ENCODE results near the gene LECT2. TPM values are rescaled to one million over a fixed set of nuclear protein-coding genes. Genes with fewer than 3 reads are reported as not detected.

Gene LECT2
- total and polyA plus RNA-seq, 10 of the 15 experiments (the other 5 are each of a cell fraction or from before 2014, with no cell fraction given) = not detected

DNA sequence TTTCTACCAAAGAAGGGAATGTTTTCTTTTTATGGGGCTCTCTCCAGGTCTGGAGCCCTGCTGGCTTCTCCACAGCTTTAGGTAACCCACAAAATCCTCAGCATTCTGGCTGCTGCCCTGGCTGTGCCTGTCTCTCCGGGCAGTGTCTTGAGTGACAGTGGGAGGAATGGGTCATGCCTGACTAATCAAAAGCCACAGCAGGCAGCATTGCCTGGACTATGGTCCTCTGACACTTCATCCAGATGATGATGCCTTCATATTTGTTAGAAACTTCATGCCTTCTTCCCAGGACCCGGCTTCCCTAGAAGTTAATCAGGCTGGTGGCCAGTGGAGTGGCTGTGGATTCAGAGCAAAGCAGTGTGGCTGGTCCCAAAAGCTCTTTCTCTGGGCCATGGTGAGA lies 41.8 kb upstream of the LECT2 start:
- H3K4me3 ChIP-seq = no peak overlapping the region
- no peaks in the 10 kb centered on the region for H4K20me1 ChIP-seq (ENCODE audit: control insufficient read depth, insufficient read depth)
- RAD21 ChIA-PET (ENCODE audit: unreplicated experiment) = no interaction called here

DNA sequence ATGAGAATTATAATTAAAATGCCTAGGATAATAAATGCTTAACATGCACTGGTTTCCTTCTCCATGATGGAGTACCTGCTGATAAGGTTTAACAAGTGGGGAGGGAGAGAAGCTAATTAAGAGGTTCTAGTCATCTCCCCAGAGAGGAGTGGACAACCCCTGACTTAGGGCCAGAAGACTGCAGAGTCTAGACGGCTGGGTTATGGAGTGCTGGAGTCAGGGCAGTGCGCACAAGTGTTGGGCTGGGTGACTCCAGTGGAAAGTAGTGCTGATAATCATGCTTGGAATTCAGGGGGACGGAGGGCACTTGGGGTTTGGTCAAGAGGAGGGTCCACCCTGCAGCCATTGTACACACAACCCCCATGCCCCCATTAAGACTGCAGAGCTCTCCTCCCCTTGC lies 41.2 kb upstream of the LECT2 start:
- H3K79me2 ChIP-seq (ENCODE audit: control insufficient read depth, insufficient read depth, low read length) = no peaks in the 10 kb centered on the region
- 90% methylated on average over 2 of the region's 3 CpGs for WGBS (ENCODE audit: insufficient coverage, insufficient replicate concordance, low lambda C conversion rate, missing lambda C conversion rate)
- FAIRE-seq (no peak), ATAC-seq (no peak), DNase-seq (ENCODE audit: low read depth, low spot score) (no peak)
- H3K9me3 ChIP-seq (replicated peaks; ENCODE audit: control insufficient read depth, insufficient read depth, low read length) = no peaks in the 10 kb centered on the region
- no peak overlapping the region for H2AFZ ChIP-seq (ENCODE audit: control insufficient read depth, low read depth, low read length)
- no peak overlapping the region for H3K4me3 ChIP-seq
- no peaks in the 10 kb centered on the region for H4K20me1 ChIP-seq (ENCODE audit: control insufficient read depth, insufficient read depth)
- H3K27me3 ChIP-seq (replicated peaks in 1 of 2; ENCODE audit: control insufficient read depth in 2 of 2, insufficient read depth in 2 of 2, low read length in 1 of 2) = peaks cover 0 to 2% of the 10 kb centered on the region in 2 experiments; a peak in 3 of 4 replicates
- ChIA-PET POLR2A (no interaction called here), SMC1A (ENCODE audit: uncharacterized antibody, unreplicated experiment) (interaction anchor here (1.8 kb wide), 1 partner anchor 9 kb away, joined by 5 read pairs; no protein-coding TSS in a partner anchor), RAD21 (ENCODE audit: unreplicated experiment) (no interaction called here), CTCF (interaction anchor here (0.9 kb wide), 1 partner anchor 18 kb away, joined by 3 read pairs; no protein-coding TSS in a partner anchor)
- no peak overlapping the region for H3K9ac ChIP-seq (ENCODE audit: control insufficient read depth, insufficient read depth, low read length)
- H3K4me2 ChIP-seq (ENCODE audit: control insufficient read depth, insufficient read depth) = no peak overlapping the region
- H3K4me1 ChIP-seq (ENCODE audit: control insufficient read depth, insufficient read depth, low read length) = no peaks in the 10 kb centered on the region
- no peak for TF ChIP-seq ASH2L (IDR thresholded peaks at IDR 0.05; ENCODE audit: borderline replicate concordance, low read depth)
- no peak for TF ChIP-seq SREBF1 (IDR thresholded peaks at IDR 0.05; ENCODE audit: low read length)
- no peak overlapping the region for H3K27ac ChIP-seq (ENCODE audit: control insufficient read depth, insufficient read depth)
- in situ Hi-C loops (cut with MboI) (no loop called here), intact Hi-C loops (cut with micrococcal nuclease; ENCODE audit: unreplicated experiment) (no loop called here)
- H3K36me3 ChIP-seq (ENCODE audit: control insufficient read depth in 2 of 2, insufficient read depth in 2 of 2, low read length in 1 of 2) = no peaks in the 10 kb centered on the region
- no TSS peak for BruUV-seq (replicated peaks)

More for the DNA sequence above, 41.8 kb upstream of the LECT2 start:
- SMC1A ChIA-PET (ENCODE audit: uncharacterized antibody, unreplicated experiment) = interaction anchor here (1.8 kb wide), 1 partner anchor 10 kb away, joined by 5 read pairs; no protein-coding TSS in a partner anchor
- POLR2A ChIA-PET = no interaction called here
- DNase-seq (ENCODE audit: low read depth, low spot score) (no peak), FAIRE-seq (no peak), ATAC-seq (no peak)
- Histone ChIP-seq H3K9ac (ENCODE audit: control insufficient read depth, insufficient read depth, low read length) (no peak overlapping the region), H3K27me3 (replicated peaks in 1 of 2; ENCODE audit: control insufficient read depth in 2 of 2, insufficient read depth in 2 of 2, low read length in 1 of 2) (peaks cover 0 to 3% of the 10 kb centered on the region in 2 experiments; a peak in 3 of 4 replicates), H3K36me3 (ENCODE audit: control insufficient read depth in 2 of 2, insufficient read depth in 2 of 2, low read length in 1 of 2) (no peaks in the 10 kb centered on the region), H3K79me2 (ENCODE audit: control insufficient read depth, insufficient read depth, low read length) (no peaks in the 10 kb centered on the region), H3K27ac (ENCODE audit: control insufficient read depth, insufficient read depth) (no peak overlapping the region), H2AFZ (ENCODE audit: control insufficient read depth, low read depth, low read length) (no peak overlapping the region), H3K4me1 (ENCODE audit: control insufficient read depth, insufficient read depth, low read length) (no peaks in the 10 kb centered on the region), H3K4me2 (ENCODE audit: control insufficient read depth, insufficient read depth) (no peak overlapping the region), H3K9me3 (replicated peaks; ENCODE audit: control insufficient read depth, insufficient read depth, low read length) (no peaks in the 10 kb centered on the region)
- no TSS peak for BruUV-seq (replicated peaks)
- WGBS (ENCODE audit: insufficient coverage, insufficient replicate concordance, low lambda C conversion rate, missing lambda C conversion rate) = 41% methylated on average over 2 of the region's 2 CpGs
- no peak for TF ChIP-seq TCF7 (IDR thresholded peaks at IDR 0.05; ENCODE audit: borderline replicate concordance)
- CTCF ChIA-PET = no interaction called here
- intact Hi-C loops (cut with micrococcal nuclease; ENCODE audit: unreplicated experiment) = no loop called here
- in situ Hi-C loops (cut with MboI) = no loop called here
